IMR-90 (cell line): ENCODE results near the gene CCDC167.

ENCODE experiments used
- CHD1 ChIP-seq: IDR thresholded peaks from 2 replicates; pipeline ENCODE4 v1.6.1; 2012; ENCODE audit warnings: low read depth, low read length, improper control_type of control experiment
- MAFK ChIP-seq: IDR thresholded peaks from 2 replicates; pipeline ENCODE4 v1.6.1; 2012; ENCODE audit warnings: low read depth, low read length, improper control_type of control experiment
- MAZ ChIP-seq: IDR thresholded peaks from 2 replicates; pipeline ENCODE4 v1.6.1; 2012; ENCODE audit warnings: low read depth, mild to moderate bottlenecking, low read length, improper control_type of control experiment, moderate library complexity, borderline replicate concordance
- NFE2L2 ChIP-seq: fragments of 150-350 bp; IDR thresholded peaks from 2 replicates; pipeline ENCODE4 v1.6.1; 2016; ENCODE audit warnings: low read depth, mild to moderate bottlenecking, low read length
- POLR2A ChIP-seq: IDR thresholded peaks from 2 replicates; pipeline ENCODE4 v1.6.1; 2012; ENCODE audit warnings: mild to moderate bottlenecking, low read depth, low read length
- TF ChIP-seq, protein P1 (sequence below): conservative IDR thresholded peaks from 2 replicates; pipeline ENCODE4 v1.5.1; 2012; ENCODE audit warnings: mild to moderate bottlenecking, low read depth, low read length, improper control_type of control experiment
- TF ChIP-seq, protein P2 (sequence below): fragments of 150-350 bp; IDR thresholded peaks from 2 replicates; pipeline ENCODE4 v1.6.1; 2016; ENCODE audit warnings: low read depth, mild to moderate bottlenecking, low read length, moderate library complexity, borderline replicate concordance
- TF ChIP-seq, protein P3 (sequence below): fragments of 150-350 bp; IDR thresholded peaks from 2 replicates; pipeline ENCODE4 v1.6.1; 2017; ENCODE audit warnings: mild to moderate bottlenecking, antibody characterized with exemption, low read length, low read depth

DNA sequence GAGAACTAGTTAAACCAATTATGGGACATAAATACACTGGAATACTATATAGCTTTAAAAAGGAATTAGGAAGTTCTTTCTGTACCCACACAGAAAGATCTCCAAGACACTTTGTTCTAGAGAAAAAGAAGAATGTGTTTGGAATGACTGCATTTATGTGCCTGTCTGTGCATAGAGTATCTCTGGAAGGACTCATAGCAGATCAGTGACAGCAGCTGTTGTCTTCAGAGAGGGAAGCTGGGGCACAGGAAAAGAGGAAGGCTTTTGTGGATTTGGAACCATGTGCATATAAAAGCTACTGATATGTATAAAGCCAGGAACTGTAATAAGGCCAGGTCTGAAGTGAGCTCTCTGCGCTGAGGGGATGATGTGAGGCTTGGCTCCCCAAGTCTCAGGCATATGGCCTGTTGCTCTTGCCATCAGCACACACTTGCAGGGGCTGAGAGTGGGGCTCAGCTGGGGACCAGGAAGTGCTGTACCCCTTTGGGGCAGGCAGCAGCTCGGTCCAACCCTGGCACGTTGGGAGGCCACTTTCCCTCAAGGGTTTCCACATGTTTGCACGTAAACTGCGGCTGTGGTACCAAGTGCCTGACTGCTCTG is 31.8 kb upstream of the CCDC167 start:
- TF ChIP-seq, protein P1, sequence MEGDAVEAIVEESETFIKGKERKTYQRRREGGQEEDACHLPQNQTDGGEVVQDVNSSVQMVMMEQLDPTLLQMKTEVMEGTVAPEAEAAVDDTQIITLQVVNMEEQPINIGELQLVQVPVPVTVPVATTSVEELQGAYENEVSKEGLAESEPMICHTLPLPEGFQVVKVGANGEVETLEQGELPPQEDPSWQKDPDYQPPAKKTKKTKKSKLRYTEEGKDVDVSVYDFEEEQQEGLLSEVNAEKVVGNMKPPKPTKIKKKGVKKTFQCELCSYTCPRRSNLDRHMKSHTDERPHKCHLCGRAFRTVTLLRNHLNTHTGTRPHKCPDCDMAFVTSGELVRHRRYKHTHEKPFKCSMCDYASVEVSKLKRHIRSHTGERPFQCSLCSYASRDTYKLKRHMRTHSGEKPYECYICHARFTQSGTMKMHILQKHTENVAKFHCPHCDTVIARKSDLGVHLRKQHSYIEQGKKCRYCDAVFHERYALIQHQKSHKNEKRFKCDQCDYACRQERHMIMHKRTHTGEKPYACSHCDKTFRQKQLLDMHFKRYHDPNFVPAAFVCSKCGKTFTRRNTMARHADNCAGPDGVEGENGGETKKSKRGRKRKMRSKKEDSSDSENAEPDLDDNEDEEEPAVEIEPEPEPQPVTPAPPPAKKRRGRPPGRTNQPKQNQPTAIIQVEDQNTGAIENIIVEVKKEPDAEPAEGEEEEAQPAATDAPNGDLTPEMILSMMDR: no peak
- no peak for TF ChIP-seq POLR2A
- TF ChIP-seq NFE2L2: no peak
- TF ChIP-seq, protein P2, sequence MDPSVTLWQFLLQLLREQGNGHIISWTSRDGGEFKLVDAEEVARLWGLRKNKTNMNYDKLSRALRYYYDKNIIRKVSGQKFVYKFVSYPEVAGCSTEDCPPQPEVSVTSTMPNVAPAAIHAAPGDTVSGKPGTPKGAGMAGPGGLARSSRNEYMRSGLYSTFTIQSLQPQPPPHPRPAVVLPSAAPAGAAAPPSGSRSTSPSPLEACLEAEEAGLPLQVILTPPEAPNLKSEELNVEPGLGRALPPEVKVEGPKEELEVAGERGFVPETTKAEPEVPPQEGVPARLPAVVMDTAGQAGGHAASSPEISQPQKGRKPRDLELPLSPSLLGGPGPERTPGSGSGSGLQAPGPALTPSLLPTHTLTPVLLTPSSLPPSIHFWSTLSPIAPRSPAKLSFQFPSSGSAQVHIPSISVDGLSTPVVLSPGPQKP: no peak
- TF ChIP-seq, protein P3, sequence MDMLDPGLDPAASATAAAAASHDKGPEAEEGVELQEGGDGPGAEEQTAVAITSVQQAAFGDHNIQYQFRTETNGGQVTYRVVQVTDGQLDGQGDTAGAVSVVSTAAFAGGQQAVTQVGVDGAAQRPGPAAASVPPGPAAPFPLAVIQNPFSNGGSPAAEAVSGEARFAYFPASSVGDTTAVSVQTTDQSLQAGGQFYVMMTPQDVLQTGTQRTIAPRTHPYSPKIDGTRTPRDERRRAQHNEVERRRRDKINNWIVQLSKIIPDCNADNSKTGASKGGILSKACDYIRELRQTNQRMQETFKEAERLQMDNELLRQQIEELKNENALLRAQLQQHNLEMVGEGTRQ: no peak
- TF ChIP-seq CHD1: no peak
- no peak for TF ChIP-seq MAZ
- no peak for TF ChIP-seq MAFK
